H1 (cell line): ENCODE data around the gene NEO1. TPM values are rescaled to one million over a fixed set of nuclear protein-coding genes. Genes with fewer than 3 reads are reported as not detected.

ENCODE experiments used
- CTCF ChIA-PET: fragments of 300-600 bp; sonication (Branson Sonifier 250); formaldehyde crosslinking; loops from one replicate; lab custom pipeline; 2021; ENCODE audit not compliant: partially characterized antibody; lab: Charles Lee
- POLR2A ChIA-PET: fragments of 300-600 bp; sonication (Branson Sonifier 250); formaldehyde crosslinking; loops from one replicate; lab custom pipeline; 2021; ENCODE audit warnings: inconsistent platforms; ENCODE audit not compliant: partially characterized antibody; lab: Charles Lee
- DNase-seq, 2 experiments: peaks; one replicate each; pipeline versions ENCODE4 v3.0.0 to v3.0.0-alpha.2; 2010 to 2022; ENCODE audit warnings: low spot score in 2 of 2, low read depth in 1 of 2, mixed read lengths in 1 of 2
- FAIRE-seq: peaks from 2 replicates; lab custom pipeline; 2011; peaks lifted over from hg19 to GRCh38; lab: Jason Lieb, UNC
- H2AFZ ChIP-seq: 2 replicates; pipeline ENCODE4 v1.8.1; 2012; ENCODE audit warnings: low read length, inconsistent platforms
- H2AK5ac ChIP-seq: 2 replicates; pipeline ENCODE4 v1.6.1; 2013; ENCODE audit warnings: low read depth, low read length
- H2BK120ac ChIP-seq: replicated peaks from 2 replicates; pipeline ENCODE3; 2013; ENCODE audit warnings: low read depth, low read length, inconsistent platforms
- H2BK12ac ChIP-seq: 2 replicates; pipeline ENCODE4 v1.6.1; 2013; ENCODE audit warnings: low read depth, low read length
- H2BK15ac ChIP-seq: 2 replicates; pipeline ENCODE4 v1.6.1; 2013; ENCODE audit warnings: low read length
- H2BK20ac ChIP-seq: 2 replicates; pipeline ENCODE4 v1.6.1; 2013; ENCODE audit warnings: low read length
- H2BK5ac ChIP-seq: 2 replicates; pipeline ENCODE4 v1.6.1; 2013; ENCODE audit warnings: low read depth, low read length
- H3K14ac ChIP-seq: 2 replicates; pipeline ENCODE4 v1.6.1; 2013; ENCODE audit warnings: inconsistent platforms; ENCODE audit not compliant: insufficient read length
- H3K18ac ChIP-seq: 2 replicates; pipeline ENCODE4 v1.6.1; 2013; ENCODE audit warnings: low read length; ENCODE audit errors: extremely low read depth
- H3K23ac ChIP-seq: 2 replicates; pipeline ENCODE4 v1.6.1; 2013; ENCODE audit warnings: inconsistent platforms; ENCODE audit not compliant: insufficient read length
- H3K23me2 ChIP-seq: 2 replicates; pipeline ENCODE4 v1.6.1; 2013; ENCODE audit warnings: low read depth, low read length
- H3K27ac ChIP-seq: 2 replicates; pipeline ENCODE4 v1.6.1; 2011; ENCODE audit warnings: low read depth, low read length, inconsistent platforms
- H3K27me3 ChIP-seq, 4 experiments: replicated peaks in 1 of 4; 1 replicate in 1 of 4; 2 replicates in 3 of 4; pipeline versions ENCODE4 v1.6.1 to v1.8.1; 2011 to 2013; ENCODE audit warnings: low read length in 3 of 4, mild to moderate bottlenecking in 3 of 4, inconsistent platforms in 2 of 4, mixed read lengths in 2 of 4, moderate library complexity in 1 of 4; ENCODE audit not compliant: control insufficient read depth in 3 of 4, insufficient read depth in 3 of 4; ENCODE audit errors: extremely low read depth in 1 of 4
- H3K36me3 ChIP-seq, 4 experiments: 2 replicates each; pipeline versions ENCODE4 v1.6.1 to v1.8.1; 2011 to 2013; ENCODE audit warnings: mild to moderate bottlenecking in 4 of 4, low read length in 3 of 4, moderate library complexity in 2 of 4, control low read depth in 1 of 4, inconsistent platforms in 1 of 4; ENCODE audit not compliant: insufficient read depth in 4 of 4, control insufficient read depth in 2 of 4
- H3K4ac ChIP-seq: replicated peaks from 2 replicates; pipeline ENCODE3; 2013; ENCODE audit warnings: low read length, low read depth, mixed read lengths, inconsistent platforms; ENCODE audit not compliant: insufficient read length
- H3K4me1 ChIP-seq, 4 experiments: replicated peaks in 1 of 4; 1 replicate in 1 of 4; 2 replicates in 3 of 4; pipeline versions ENCODE4 v1.6.1 to v1.8.1; 2011 to 2013; ENCODE audit warnings: low read length in 3 of 4, inconsistent platforms in 2 of 4, mixed read lengths in 1 of 4; ENCODE audit not compliant: insufficient read depth in 4 of 4, control insufficient read depth in 3 of 4
- H3K4me2 ChIP-seq, 2 experiments: 2 replicates each; pipeline versions ENCODE4 v1.6.1 to v1.8.1; 2011 to 2013; ENCODE audit warnings: low read depth in 2 of 2, low read length in 2 of 2, control low read depth in 1 of 2, inconsistent platforms in 1 of 2, mild to moderate bottlenecking in 1 of 2; ENCODE audit not compliant: insufficient read depth in 1 of 2
- H3K4me3 ChIP-seq, 4 experiments: fragments of 200-600, 300-600 bp in 1 of 4; sonication (generic), shearing (Covaris generic), sonication (Bioruptor Twin) in 1 of 4; 2 replicates each; pipeline versions ENCODE4 v1.5.1 to v1.8.1; 2011 to 2016; ENCODE audit warnings: low read length in 4 of 4, low read depth in 3 of 4, control low read depth in 2 of 4, inconsistent platforms in 2 of 4, mild to moderate bottlenecking in 2 of 4, mixed read lengths in 1 of 4, moderate library complexity in 1 of 4; ENCODE audit not compliant: insufficient read depth in 2 of 4; ENCODE audit errors: extremely low read depth in 1 of 4
- H3K56ac ChIP-seq: replicated peaks from 2 replicates; pipeline ENCODE3; 2013; ENCODE audit warnings: low read depth, mild to moderate bottlenecking, mixed read lengths, low read length, inconsistent platforms; ENCODE audit not compliant: insufficient read length
- H3K79me1 ChIP-seq: 2 replicates; pipeline ENCODE4 v1.6.1; 2013; ENCODE audit warnings: low read depth, low read length, control low read depth
- H3K79me2 ChIP-seq, 2 experiments: 2 replicates each; pipeline versions ENCODE4 v1.6.1 to v1.8.1; 2012 to 2013; ENCODE audit warnings: low read length in 2 of 2, mild to moderate bottlenecking in 2 of 2, inconsistent platforms in 1 of 2; ENCODE audit not compliant: insufficient read depth in 2 of 2, control insufficient read depth in 1 of 2
- H3K9ac ChIP-seq, 4 experiments: replicated peaks in 1 of 4; 1 replicate in 1 of 4; 2 replicates in 3 of 4; pipeline versions ENCODE4 v1.6.1 to v1.8.1; 2011 to 2013; ENCODE audit warnings: low read depth in 3 of 4, low read length in 3 of 4, control low read depth in 2 of 4, mild to moderate bottlenecking in 2 of 4, moderate library complexity in 2 of 4, inconsistent platforms in 1 of 4; ENCODE audit errors: extremely low read depth in 1 of 4
- H3K9me3 ChIP-seq, 2 experiments: 2 replicates each; pipeline versions ENCODE4 v1.6.1 to v1.8.1; 2012 to 2013; ENCODE audit warnings: mild to moderate bottlenecking in 2 of 2, moderate library complexity in 2 of 2, control low read depth in 1 of 2, inconsistent platforms in 1 of 2, low read depth in 1 of 2, low read length in 1 of 2, mixed read lengths in 1 of 2; ENCODE audit not compliant: insufficient read depth in 2 of 2
- H4K20me1 ChIP-seq, 2 experiments: replicated peaks in 1 of 2; 2 replicates each; pipeline versions ENCODE3 to v1.8.1; 2011 to 2013; ENCODE audit warnings: inconsistent platforms in 2 of 2, low read length in 2 of 2, mild to moderate bottlenecking in 1 of 2; ENCODE audit not compliant: insufficient read depth in 2 of 2, control insufficient read depth in 1 of 2
- H4K5ac ChIP-seq: 2 replicates; pipeline ENCODE4 v1.6.1; 2013; ENCODE audit warnings: low read length, low read depth, mixed read lengths, inconsistent platforms; ENCODE audit not compliant: insufficient read length
- H4K8ac ChIP-seq: 2 replicates; pipeline ENCODE4 v1.8.0; 2013; ENCODE audit warnings: mild to moderate bottlenecking, moderate library complexity, low read length, inconsistent platforms; ENCODE audit not compliant: insufficient read depth; ENCODE audit errors: extremely low read depth
- H4K91ac ChIP-seq: replicated peaks from 2 replicates; pipeline ENCODE3; 2013; ENCODE audit warnings: low read length, mixed read lengths, inconsistent platforms; ENCODE audit not compliant: insufficient read length
- ASH2L ChIP-seq: fragments of 200-600, 300-600 bp; sonication (generic); IDR thresholded peaks from one replicate; pipeline ENCODE4 v1.7.1; 2017; ENCODE audit warnings: low read length
- CHD2 ChIP-seq: IDR thresholded peaks from 2 replicates; pipeline ENCODE4 v1.6.1; 2012; ENCODE audit warnings: low read length, improper control_type of control experiment
- JUND ChIP-seq: IDR thresholded peaks from 2 replicates; pipeline ENCODE4 v1.6.1; 2011; ENCODE audit warnings: mild to moderate bottlenecking, improper control_type of control experiment, low read length
- KDM1A ChIP-seq: fragments of 200-600, 300-600 bp; sonication (generic); IDR thresholded peaks from 2 replicates; pipeline ENCODE4 v1.7.1; 2016; ENCODE audit warnings: mild to moderate bottlenecking, low read length, borderline replicate concordance
- RNF2 ChIP-seq: fragments of 200-900, 300-1000 bp; sonication (generic); IDR thresholded peaks from 2 replicates; pipeline ENCODE4 v1.7.1; 2016; ENCODE audit warnings: borderline replicate concordance, low read depth, mild to moderate bottlenecking, antibody characterized with exemption, low read length; ENCODE audit not compliant: poor library complexity, severe bottlenecking; ENCODE audit errors: missing control alignments
- SP1 ChIP-seq: IDR thresholded peaks from 2 replicates; pipeline ENCODE4 v1.6.1; 2011; ENCODE audit warnings: low read depth, low read length
- SP4 ChIP-seq: IDR thresholded peaks from 2 replicates; pipeline ENCODE4 v1.6.1; 2012; ENCODE audit warnings: low read length, inconsistent platforms
- TEAD4 ChIP-seq: IDR thresholded peaks from 2 replicates; pipeline ENCODE4 v1.6.1; 2012; ENCODE audit warnings: low read depth, low read length, inconsistent platforms, mixed read lengths
- ZNF274 ChIP-seq: IDR thresholded peaks from 2 replicates; pipeline ENCODE4 v1.7.0; 2012; ENCODE audit warnings: low read length, borderline replicate concordance; ENCODE audit errors: extremely low read depth
- WGBS, 2 experiments: shearing (Covaris generic) in 1 of 2; methylation state at CpG; one replicate each; pipeline versions ENCODE4 v1.1.6 to v1.1.7; 2013 to 2015; ENCODE audit warnings: low lambda C conversion rate in 2 of 2, mixed read lengths in 2 of 2, inconsistent platforms in 1 of 2, low coverage in 1 of 2, missing lambda C conversion rate in 1 of 2; ENCODE audit not compliant: insufficient replicate concordance in 2 of 2, insufficient coverage in 1 of 2, insufficient read length in 1 of 2; ENCODE audit errors: extremely low coverage in 1 of 2, missing lambda C conversion rate in 1 of 2; 5-methylcytosine and 5-hydroxymethylcytosine counted together
- polyA plus RNA-seq, 7 experiments: library from polyadenylated mRNA; depleted of rRNA in 3 of 7; stranded (reverse) in 5 of 7; unstranded in 2 of 7; fragments of >200 nt in 5 of 7; fragments of 200-250 nt in 2 of 7; gene quantifications; 1 replicate in 5 of 7; 2 replicates in 1 of 7; 4 replicates in 1 of 7; pipeline versions ENCODE4 v1.2.1 to v1.2.3, GENCODE V29; 2011 to 2013; ENCODE audit warnings: missing spikeins in 2 of 7, mixed read lengths in 2 of 7
- total RNA-seq: library from RNA; stranded (reverse); fragmentation: NEBNext Ultra II Directional; extraction: Animal tissue kit (Norgen Biotek cat#: 25700); gene quantifications from 2 replicates; pipeline ENCODE4 v1.2.1, GENCODE V29; 2021

NEO1 gene
- total and polyA plus RNA-seq, 2 of the 8 experiments (the other 6 are each of a cell fraction or from before 2014, with no cell fraction given): 36.0 to 51.0 TPM

- Histone ChIP-seq H4K91ac (no peak overlapping the region), H3K36me3 (peaks cover 0 to 19% (median 7%) of the 10 kb centered on the region in 4 experiments; a peak in 5 of 8 replicates), H3K56ac (no peak overlapping the region), H2BK12ac (no peak overlapping the region), H3K79me1 (no peaks in the 10 kb centered on the region; the same call in 1 of the 2 replicates), H2BK20ac (no peak overlapping the region), H3K9ac (no peak overlapping the region), H3K79me2 (no peaks in the 10 kb centered on the region), H3K23me2 (no peaks in the 10 kb centered on the region), H2AK5ac (no peak overlapping the region), H4K20me1 (peaks cover 6 to 7% of the 10 kb centered on the region in 2 experiments), H2AFZ (no peak overlapping the region), H4K8ac (no peak overlapping the region), H3K23ac (no peak overlapping the region), H3K27me3 (no peaks in the 10 kb centered on the region; a peak in 1 of 7 replicates), H3K4me3 (no peak overlapping the region), H3K14ac (no peak overlapping the region), H3K18ac (no peak overlapping the region), H2BK120ac (no peak overlapping the region), H4K5ac (no peak overlapping the region), H3K27ac (no peak overlapping the region), H3K4me2 (no peak overlapping the region), H3K4ac (no peak overlapping the region), H3K9me3 (no peaks in the 10 kb centered on the region), H2BK15ac (no peak overlapping the region), H3K4me1 (peaks cover 0 to 12% (median 8%) of the 10 kb centered on the region in 4 experiments; a peak in 6 of 7 replicates), H2BK5ac (no peak overlapping the region)
- 92% methylated on average over 22 of the region's 38 CpGs; no CpG with 5 or more reads in 1 of the 2 experiments for WGBS, 2 experiments
- TF ChIP-seq JUND (no peak), KDM1A (no peak), ASH2L (no peak), ZNF274 (no peak), SP1 (no peak), TEAD4 (no peak), RNF2 (no peak), SP4 (no peak), CHD2 (no peak)
- no peak for FAIRE-seq
- ChIA-PET CTCF (interaction anchor here (0.7 to 1.2 kb wide), 3 partner anchors 11 to 38 kb away, joined by 3 read pairs; no protein-coding TSS in a partner anchor), POLR2A (no interaction called here)
- DNase-seq: no peak
Observed at GRCh38 chr15:73322665-73323373, 270.6 kb downstream of the NEO1 start.
